ENCODE measurements around the gene GRIN1. TPM values are rescaled to one million over a fixed set of nuclear protein-coding genes. Genes with fewer than 3 reads are reported as not detected.

The GRIN1 gene
- total RNA-seq, 2 donors from 2014 or later, result not detected

DNA sequence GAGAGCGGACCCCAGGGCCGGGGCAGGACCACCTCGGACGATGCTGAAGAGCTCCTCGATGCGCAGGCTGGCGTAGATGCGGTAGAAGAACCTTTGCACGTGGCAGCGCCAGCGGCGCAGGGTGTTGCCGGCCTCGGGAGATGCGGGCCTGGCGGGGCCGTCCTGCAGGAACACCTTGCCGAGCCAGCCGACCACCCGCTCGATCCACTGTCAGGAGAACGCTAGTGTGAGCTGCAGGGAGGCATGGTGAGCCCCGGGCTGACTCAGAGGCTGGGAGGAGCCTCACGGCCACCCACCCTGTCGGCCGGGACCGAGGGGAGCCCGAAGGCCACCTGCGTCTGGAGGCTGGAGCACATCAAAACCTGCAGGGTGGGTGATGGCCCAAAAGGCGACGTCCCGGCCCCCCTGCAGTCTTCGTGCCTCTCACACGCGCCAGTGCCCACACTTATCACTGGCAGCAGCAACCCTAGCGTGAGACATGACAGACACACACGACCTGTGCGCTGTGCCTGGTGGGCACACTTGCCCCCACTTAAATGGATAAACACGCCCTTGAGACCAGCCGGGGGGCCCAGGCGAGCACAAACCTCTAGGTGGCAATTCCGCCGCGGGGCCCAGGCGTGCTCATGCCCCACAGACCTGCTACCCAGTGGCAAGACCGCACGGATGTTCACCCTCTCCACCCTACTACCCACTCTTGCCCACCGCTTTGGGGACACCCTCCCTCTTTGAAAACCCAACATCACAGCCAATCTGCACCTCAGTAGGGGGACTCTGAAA is 46.1 kb downstream of the GRIN1 start:
- TF ChIP-seq, protein P1, sequence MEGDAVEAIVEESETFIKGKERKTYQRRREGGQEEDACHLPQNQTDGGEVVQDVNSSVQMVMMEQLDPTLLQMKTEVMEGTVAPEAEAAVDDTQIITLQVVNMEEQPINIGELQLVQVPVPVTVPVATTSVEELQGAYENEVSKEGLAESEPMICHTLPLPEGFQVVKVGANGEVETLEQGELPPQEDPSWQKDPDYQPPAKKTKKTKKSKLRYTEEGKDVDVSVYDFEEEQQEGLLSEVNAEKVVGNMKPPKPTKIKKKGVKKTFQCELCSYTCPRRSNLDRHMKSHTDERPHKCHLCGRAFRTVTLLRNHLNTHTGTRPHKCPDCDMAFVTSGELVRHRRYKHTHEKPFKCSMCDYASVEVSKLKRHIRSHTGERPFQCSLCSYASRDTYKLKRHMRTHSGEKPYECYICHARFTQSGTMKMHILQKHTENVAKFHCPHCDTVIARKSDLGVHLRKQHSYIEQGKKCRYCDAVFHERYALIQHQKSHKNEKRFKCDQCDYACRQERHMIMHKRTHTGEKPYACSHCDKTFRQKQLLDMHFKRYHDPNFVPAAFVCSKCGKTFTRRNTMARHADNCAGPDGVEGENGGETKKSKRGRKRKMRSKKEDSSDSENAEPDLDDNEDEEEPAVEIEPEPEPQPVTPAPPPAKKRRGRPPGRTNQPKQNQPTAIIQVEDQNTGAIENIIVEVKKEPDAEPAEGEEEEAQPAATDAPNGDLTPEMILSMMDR (IDR thresholded peaks at IDR 0.05), result no peak
- Histone ChIP-seq H3K27me3 (no peaks in the 10 kb centered on the region), H3K4me1 (peaks cover 0 to 34% of the 10 kb centered on the region in 2 donors), H3K36me3 (peaks cover 56% of the 10 kb centered on the region), H3K4me3 (no peak overlapping the region), H3K9me3 (no peaks in the 10 kb centered on the region), H3K27ac (no peak overlapping the region)
- DNase-seq (ENCODE audit: low spot score), result no peak

DNA sequence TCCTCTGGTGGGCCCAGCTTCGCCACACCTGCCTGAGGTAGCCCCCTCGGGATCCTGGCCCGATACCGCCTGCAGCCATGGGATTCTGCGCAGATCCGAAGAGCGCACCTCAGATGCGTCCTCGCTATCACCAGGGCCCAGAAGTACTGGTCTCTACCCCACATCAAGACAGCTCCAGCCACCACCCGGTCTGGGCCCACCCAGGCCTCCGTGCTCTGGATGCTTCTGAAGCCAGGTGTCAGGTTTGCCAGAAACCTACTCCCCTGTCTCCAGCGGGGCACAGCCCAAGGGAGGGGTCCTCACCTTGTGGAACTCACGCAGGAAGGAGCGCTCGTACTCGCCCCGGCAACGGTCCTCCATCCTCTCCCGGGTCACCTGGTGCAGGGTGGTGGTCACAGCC is 47.0 kb downstream of the GRIN1 start:
- H3K27me3 ChIP-seq, result no peaks in the 10 kb centered on the region
- H3K36me3 ChIP-seq, result peaks cover 56% of the 10 kb centered on the region
- TF ChIP-seq, protein P1 (IDR thresholded peaks at IDR 0.05), result no peak
- H3K27ac ChIP-seq, result no peak overlapping the region
- no peak overlapping the region for H3K4me3 ChIP-seq
- H3K4me1 ChIP-seq, result peaks cover 0 to 43% of the 10 kb centered on the region in 2 donors
- no peak for DNase-seq (ENCODE audit: low spot score)
- no peaks in the 10 kb centered on the region for H3K9me3 ChIP-seq

DNA sequence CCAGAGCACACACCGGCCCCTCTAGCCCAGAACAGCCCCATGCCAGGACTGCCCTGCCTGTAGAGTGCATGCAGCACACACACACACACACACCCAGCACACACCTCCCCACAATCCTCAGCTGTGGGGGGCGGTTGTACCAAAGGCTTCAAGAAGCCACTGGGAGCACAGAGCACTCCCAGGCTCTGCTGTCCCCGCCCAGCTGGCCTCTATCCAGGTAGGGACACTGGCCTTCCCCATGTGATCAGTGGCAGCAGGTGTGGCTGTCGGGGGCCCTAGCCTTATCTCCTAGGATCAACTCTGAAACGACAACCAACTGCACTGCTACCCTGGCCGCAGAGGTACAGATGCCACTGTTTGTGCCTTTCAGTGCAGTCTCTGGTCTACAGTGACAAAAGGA is 47.4 kb downstream of the GRIN1 start:
- H3K27ac ChIP-seq, result no peak overlapping the region
- no peaks in the 10 kb centered on the region for H3K27me3 ChIP-seq
- no peak overlapping the region for H3K4me3 ChIP-seq
- no peaks in the 10 kb centered on the region for H3K9me3 ChIP-seq
- TF ChIP-seq, protein P1 (IDR thresholded peaks at IDR 0.05), result no peak
- no peak for DNase-seq (ENCODE audit: low spot score)
- peaks cover 0 to 43% of the 10 kb centered on the region in 2 donors for H3K4me1 ChIP-seq
- H3K36me3 ChIP-seq, result peaks cover 53% of the 10 kb centered on the region

DNA sequence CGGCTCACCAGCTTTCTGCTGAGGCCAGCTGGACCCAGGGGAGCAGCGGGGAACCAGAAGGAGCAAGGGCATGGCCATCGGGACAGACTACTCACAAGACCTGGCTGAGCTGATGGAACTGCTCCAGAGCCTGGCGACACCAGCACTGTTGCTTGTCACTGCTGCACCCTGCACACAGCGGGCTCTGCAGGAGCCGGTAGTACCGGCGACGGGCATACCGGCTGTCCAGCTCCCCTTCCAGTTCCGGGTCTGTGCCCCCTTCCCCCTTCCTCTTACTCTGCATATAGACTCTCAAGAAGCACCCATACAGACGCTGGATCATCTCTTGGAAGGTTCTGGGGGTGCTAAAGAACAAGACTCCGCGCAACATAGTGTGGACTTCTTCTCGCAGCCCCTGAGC is 48.4 kb downstream of the GRIN1 start:
- peaks cover 47% of the 10 kb centered on the region for H3K36me3 ChIP-seq
- H3K27ac ChIP-seq, result no peak overlapping the region
- peak overlapping the region; percentile 84 to 98 for H3K4me3 ChIP-seq
- TF ChIP-seq, protein P1 (IDR thresholded peaks at IDR 0.05), result no peak
- no peak for DNase-seq (ENCODE audit: low spot score)
- no peaks in the 10 kb centered on the region for H3K9me3 ChIP-seq
- H3K4me1 ChIP-seq, result peaks cover 0 to 43% of the 10 kb centered on the region in 2 donors
- no peaks in the 10 kb centered on the region for H3K27me3 ChIP-seq

DNA sequence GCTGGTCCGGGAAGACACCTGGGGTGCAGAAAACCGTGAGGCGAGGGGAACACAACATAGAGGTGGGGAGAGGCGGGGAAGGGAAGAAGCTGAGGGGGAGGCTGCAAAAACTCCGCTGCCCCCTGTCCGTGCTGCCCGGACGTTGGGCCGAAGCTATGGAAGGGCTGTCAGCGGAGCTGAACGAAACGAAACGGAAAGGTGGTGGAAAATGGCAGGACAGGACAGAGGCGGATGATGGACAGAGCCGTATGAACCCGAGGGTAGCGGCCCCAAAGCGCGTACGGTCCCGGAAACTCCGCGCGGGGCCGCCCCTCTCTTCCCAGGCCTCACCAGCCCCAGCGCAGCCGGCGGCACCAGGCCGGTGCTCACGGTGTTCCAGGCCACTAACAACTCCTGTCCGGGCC is 49.1 kb downstream of the GRIN1 start:
- no peaks in the 10 kb centered on the region for H3K9me3 ChIP-seq
- H3K4me1 ChIP-seq, result peaks cover 0 to 43% of the 10 kb centered on the region in 2 donors
- H3K27ac ChIP-seq, result peak overlapping the region; percentile 92 to 97
- no peak for DNase-seq (ENCODE audit: low spot score)
- H3K4me3 ChIP-seq, result peak overlapping the region; percentile 84 to 98
- H3K36me3 ChIP-seq, result peaks cover 40% of the 10 kb centered on the region
- H3K27me3 ChIP-seq, result no peaks in the 10 kb centered on the region
- TF ChIP-seq, protein P1 (IDR thresholded peaks at IDR 0.05), result no peak

Data from right atrium auricular region (tissue), 2 donors.